ENCODE data around the gene NUDT4.

NUDT4 gene

DNA sequence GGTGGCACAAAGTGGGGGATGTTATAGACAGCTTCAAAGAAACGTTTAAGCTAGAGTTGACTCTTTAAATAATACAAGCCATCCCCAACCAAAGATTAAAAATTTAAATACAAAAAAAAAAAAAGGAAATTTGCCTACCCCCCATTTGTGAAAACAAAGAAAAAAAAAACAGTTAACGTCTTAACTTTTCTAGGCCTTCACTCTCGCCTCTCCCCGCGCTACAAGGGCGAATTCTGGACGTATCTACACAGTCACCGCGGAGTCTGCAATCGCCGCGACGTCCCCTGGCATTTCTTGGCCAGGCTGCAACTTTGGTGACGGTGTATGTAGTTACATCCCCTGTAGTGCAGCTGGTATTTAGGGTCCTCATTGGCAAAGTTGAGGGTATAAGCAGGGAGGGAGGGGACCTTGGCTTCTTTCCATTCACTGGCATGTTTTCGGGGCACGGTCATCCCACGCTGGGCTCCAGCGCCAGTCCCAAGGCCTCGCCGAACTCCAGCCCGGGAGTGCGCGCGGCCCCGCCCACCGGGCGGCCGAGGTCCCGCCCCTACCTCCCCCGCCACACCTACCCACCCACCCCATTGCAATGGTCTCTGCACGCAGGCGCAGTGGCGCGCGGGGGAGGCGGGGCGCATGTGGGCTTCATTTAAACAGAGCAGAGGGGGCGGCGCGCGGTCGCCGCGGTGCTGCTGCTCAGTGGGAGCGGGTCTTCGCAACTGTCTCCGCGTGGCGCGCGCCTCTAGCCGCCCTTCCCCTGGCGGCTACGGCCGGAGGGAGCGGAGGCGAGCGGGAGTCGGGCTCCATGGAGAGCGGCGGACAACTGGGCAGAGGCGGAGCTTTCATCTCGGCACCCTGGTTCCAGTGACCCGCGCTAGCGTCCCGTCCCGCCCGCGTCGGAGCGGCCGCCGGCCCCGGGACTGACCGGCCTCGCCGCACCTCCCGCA, at the start of gene NUDT4:
Gene NUDT4, plus strand, starts transcription at position 674 of the 944 bp plus-strand sequence. CDS start 398 bp downstream, outside the sequence.
- intact Hi-C loops (cut with DNase I), result loop anchor here (5.0 kb wide), 1 partner anchor 450 kb away; the partner anchor contains the start of gene EEA1
- peak; percentile 82 to 98 (median 96) for DNase-seq

DNA sequence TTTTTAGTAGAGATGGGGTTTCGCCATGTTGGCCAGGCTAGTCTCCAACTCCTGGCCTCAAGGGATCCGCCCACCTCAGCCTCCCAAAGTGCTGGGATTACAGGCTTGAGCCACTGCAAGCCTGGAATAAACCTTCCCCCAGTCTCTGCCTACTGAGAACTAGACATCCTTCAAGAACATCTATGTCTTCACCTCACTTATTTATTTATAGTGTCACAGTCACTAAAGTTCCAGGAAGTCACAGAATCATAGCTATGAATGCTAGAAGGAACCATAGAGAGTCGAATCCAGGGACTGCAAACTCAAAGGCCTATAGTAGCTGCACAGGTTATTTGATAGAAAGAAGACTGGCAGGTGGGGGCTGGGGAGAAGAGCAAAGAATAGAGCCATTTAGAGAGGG, 44.7 kb upstream of the NUDT4 start:
- intact Hi-C loops (cut with DNase I), result no loop called here
- no peak for DNase-seq

DNA sequence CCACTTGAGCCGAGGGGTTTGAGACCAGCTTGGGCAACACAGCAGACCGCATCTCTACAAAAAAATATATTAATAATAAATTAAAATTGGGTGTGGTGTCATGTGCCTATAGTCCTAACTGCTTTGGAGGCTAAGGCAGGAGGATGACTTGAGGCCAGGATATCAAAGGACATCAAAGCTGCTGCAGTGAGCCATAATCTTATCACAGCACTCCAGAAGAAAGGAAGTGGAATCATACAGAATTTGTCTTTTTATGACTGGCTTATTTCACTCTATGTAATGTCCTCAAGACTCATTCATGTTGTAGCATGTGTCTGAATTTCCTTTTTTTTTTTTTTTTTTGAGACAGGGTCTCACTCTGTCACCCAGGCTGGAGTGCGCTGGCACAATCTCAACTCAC, 43.9 kb upstream of the NUDT4 start:
- no peak for DNase-seq
- intact Hi-C loops (cut with DNase I), result no loop called here

DNA sequence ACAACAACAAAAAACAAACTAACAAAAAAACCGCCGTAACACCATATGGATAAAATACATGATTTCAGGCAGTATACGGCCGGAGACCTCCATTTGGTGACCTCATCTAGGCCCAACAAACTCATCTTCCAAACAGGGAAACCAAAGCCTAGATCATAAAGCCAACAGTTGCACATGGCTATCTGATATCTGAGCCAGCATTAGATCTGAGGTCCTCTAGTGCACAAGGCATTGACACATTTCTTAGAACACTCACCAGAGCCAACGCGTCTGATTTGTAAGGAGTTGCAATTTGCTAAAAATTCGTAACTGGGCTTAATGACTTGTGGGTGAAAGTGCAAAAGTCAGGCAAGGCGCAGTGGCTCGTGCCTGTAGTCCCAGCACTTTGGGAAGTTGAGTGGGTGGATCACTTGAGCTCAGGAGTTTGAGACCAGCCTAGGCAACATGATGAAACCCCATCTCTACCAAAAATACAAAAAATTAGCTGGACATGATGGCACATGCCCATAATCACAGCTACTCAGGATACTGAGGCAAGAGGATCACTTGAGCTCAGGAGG, 42.0 kb upstream of the NUDT4 start:
- intact Hi-C loops (cut with DNase I), result no loop called here
- DNase-seq, result no peak

GRCh38 chr12:93336291-93336741, 41.4 kb upstream of the NUDT4 start:
- no peak for DNase-seq
- intact Hi-C loops (cut with DNase I), result no loop called here

- DNase-seq, result no peak
These were observed 39.1 kb upstream of the NUDT4 start for GRCh38 chr12:93338598-93338997.

GRCh38 chr12:93339695-93340094, 38.0 kb upstream of the NUDT4 start:
- DNase-seq, result no peak
- intact Hi-C loops (cut with DNase I), result no loop called here

More at GRCh38 chr12:93338598-93338997, 39.1 kb upstream of the NUDT4 start:
- intact Hi-C loops (cut with DNase I), result no loop called here

DNA sequence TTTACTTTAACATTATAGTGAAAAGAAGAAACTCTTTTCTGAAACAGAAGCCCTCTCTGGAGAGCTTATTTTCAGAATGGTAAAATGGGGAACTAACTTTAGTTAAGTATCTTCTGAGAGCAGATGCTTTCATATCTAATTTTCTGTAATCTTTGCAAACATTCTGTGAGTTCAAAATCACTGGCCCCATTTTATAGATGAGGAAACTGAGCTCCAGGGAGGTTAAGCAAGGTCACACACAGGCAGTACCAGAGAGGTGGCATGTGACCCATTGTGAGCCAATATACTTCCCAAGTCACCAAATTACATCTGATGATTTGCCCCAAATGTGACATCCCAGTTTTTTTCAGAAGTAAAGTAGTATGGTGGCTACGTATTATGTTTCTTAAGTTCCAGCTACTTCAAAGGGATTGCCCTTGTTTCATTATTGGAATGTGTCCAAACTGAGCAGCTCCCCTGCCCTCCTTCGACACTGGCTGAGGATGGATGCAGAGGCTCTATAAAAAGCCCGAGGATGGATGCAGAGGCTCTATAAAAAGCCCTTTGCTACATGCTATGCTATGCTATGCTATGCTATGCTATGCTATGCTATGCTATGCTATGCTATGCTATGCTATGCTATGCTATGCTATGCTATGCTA, 36.2 kb upstream of the NUDT4 start:
- DNase-seq, result no peak
- intact Hi-C loops (cut with DNase I), result no loop called here

DNA sequence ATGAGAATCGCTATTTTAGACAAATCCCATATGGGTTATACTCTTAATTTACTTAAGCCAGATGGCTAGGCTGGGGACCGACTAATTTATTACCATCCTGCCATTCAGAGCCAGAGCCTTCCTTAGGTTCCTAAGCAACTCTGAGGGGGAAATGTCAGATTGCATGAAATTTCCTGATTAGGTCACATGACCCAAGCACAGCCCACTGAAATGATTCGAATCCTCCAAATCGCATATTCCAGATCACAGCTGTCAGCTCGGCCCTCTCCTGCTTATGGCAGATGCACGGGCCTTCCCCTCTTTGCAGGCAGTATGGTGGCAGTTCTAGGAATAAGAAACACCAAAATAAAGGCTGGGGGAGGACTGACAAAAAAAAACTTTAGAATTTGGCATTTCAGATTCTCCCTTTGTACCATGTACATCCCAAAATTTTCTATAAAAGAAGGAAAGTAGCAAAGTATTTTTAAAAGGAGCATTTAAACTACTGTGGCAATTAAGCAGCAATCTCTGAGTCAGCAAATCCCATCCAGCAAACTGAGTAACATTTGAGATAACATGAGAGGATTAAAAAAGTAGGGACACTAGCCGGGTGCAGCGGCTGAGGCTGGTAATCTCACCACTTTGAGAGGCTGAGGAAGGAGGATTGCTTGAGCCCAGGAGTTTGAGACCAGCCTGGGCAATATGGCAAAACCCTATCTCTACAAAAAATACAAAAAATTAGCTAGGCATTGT, 30.5 kb upstream of the NUDT4 start:
- no peak for DNase-seq
- intact Hi-C loops (cut with DNase I), result no loop called here

GRCh38 chr12:93348575-93349435, 28.9 kb upstream of the NUDT4 start:
- peak in 2 of 42 donors; percentile 4 to 6 for DNase-seq
- intact Hi-C loops (cut with DNase I), result no loop called here

DNA sequence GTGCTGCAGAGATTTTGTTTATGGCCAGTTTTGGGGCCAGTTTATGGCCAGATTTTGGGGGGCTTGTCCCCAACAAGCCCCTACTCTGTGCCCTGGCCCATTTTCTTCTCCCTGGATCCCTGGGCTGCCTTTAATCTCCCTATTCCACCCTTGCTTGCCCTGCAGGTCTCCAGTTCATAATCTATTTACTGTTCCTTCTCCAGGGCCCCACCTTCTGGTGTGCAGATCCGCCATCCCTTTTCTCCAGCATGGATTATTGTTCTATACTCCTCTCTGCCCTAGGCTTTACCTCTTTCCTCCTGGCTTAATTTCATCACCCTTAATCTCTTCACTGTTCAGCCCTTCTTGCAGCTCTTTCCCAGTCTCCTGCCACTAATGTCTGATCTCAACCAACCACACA, 26.0 kb upstream of the NUDT4 start:
- no peak for DNase-seq
- intact Hi-C loops (cut with DNase I), result no loop called here

GRCh38 chr12:93352321-93352720, 25.4 kb upstream of the NUDT4 start:
- intact Hi-C loops (cut with DNase I), result no loop called here
- no peak for DNase-seq

- intact Hi-C loops (cut with DNase I), result no loop called here
- DNase-seq, result no peak
These were observed 21.5 kb upstream of the NUDT4 start for GRCh38 chr12:93356214-93356613.

DNA sequence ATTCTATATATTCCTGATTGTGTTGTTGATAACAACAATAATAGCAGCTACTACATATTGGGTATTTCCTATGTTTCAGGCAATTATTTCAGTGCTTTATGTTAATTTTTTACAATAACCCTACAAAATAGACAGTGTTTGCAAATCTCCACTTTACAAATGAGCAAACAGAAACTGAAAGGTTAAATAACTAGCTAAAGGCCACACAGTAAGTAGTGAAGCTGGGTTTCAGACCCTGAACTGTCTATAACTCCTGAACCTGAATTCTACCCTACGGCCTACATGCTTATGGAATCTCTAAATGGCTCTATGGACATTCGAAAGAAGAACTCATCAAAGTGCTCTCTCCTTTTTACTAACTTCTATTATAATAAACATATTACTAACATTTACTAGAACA, 19.7 kb upstream of the NUDT4 start:
- intact Hi-C loops (cut with DNase I), result no loop called here
- DNase-seq, result no peak

DNA sequence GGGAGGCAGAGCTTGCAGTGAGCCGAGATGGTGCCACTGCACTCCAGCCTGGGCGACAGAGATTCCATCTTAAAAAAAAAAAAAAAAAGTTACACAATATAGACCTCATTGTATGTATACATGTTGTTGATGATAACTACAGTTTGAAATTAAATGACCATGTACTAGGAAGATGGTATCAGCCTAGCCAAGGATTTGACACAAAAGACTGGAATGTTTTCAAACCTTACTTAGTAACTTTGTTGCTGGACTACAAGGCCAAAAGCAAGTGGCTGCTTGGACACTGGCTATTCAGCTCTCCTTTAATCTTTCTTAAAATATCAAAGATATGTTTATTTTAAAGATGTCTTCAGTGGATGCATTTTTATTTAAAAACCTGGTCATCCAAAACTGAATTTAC, 18.9 kb upstream of the NUDT4 start:
- intact Hi-C loops (cut with DNase I), result no loop called here
- DNase-seq, result no peak

GRCh38 chr12:93360688-93361087, 17.0 kb upstream of the NUDT4 start:
- no peak for DNase-seq
- intact Hi-C loops (cut with DNase I), result no loop called here

DNA sequence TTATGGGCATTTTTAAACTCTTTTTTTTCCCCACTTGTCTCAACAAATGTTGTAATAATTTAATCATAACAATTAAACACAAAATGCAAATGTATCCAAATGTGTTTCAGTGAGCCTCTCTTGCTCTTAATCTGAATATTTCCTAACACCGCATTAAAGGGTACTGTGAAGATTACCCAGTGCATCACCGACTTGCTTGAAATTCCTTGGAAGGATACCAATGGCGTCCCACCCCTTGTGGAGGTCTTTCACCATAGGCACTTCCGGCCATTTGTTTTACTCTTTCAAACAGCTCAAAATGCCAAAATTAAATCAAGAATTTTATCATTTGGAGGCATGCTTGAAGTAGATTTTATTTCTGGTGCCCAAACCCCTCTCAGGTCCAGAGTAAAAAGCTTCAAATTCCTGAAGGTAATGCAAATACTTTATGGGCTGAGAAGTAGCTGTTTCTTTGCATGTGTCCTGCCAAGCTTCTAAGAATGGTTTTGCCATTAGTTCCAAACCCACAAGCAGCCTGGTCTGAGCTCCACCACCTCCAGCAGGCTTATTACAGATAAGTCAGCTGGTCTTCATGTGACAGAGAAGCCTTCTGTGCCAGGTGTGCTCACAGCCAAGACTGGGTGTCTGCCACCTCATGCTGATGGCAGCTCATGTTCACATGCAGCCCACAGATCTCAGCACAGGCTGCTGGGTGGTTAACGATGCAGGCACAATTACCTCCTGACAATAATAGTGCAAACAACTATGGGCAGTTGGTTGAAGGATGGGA, 16.4 kb upstream of the NUDT4 start:
- intact Hi-C loops (cut with DNase I), result no loop called here
- DNase-seq, result no peak

- no peak for DNase-seq
- intact Hi-C loops (cut with DNase I), result no loop called here
These were observed 13.9 kb upstream of the NUDT4 start for GRCh38 chr12:93363841-93364297.
